SU-DHL-6 (cell line): ENCODE results near the gene IPPK.

Source experiments
- H2AFZ ChIP-seq: fragments of 200-600 bp; sonication (generic); 2 replicates; pipeline ENCODE4 v1.6.1; 2014; ENCODE audit warnings: low read depth, mild to moderate bottlenecking, moderate library complexity, mixed read lengths, antibody characterized with exemption, low read length; ENCODE audit not compliant: severe bottlenecking
- H3F3A ChIP-seq: fragments of 200-600 bp; shearing (Covaris generic); 2 replicates; pipeline ENCODE4 v1.6.0; 2016; ENCODE audit warnings: antibody characterized with exemption, mild to moderate bottlenecking; ENCODE audit not compliant: insufficient read depth
- H3K27ac ChIP-seq: fragments of 200-600 bp; sonication (generic); 2 replicates; pipeline ENCODE4 v1.5.1; 2016; ENCODE audit warnings: low read depth, mild to moderate bottlenecking, low read length, moderate library complexity, mixed read lengths
- H3K27me3 ChIP-seq: fragments of 200-600 bp; sonication (generic), shearing (Covaris generic); 2 replicates; pipeline ENCODE4 v1.6.0; 2014; ENCODE audit warnings: mild to moderate bottlenecking, low read length
- H3K36me3 ChIP-seq: fragments of 200-600 bp; sonication (generic); 2 replicates; pipeline ENCODE4 v1.6.1; 2014; ENCODE audit warnings: mild to moderate bottlenecking, low read length, mixed read lengths
- H3K4me2 ChIP-seq: fragments of 300-600, 200-600 bp; shearing (Covaris generic), sonication (generic); 2 replicates; pipeline ENCODE4 v1.6.0; 2014; ENCODE audit warnings: low read length, low read depth, mild to moderate bottlenecking; ENCODE audit not compliant: poor library complexity, severe bottlenecking
- H3K4me3 ChIP-seq: fragments of 200-600 bp; sonication (generic); 2 replicates; pipeline ENCODE4 v1.5.1; 2014; ENCODE audit warnings: antibody characterized with exemption, low read length, mild to moderate bottlenecking, mixed read lengths; ENCODE audit not compliant: insufficient read depth, poor library complexity, severe bottlenecking
- H3K79me2 ChIP-seq: fragments of 200-600 bp; sonication (generic); 2 replicates; pipeline ENCODE4 v1.6.1; 2014; ENCODE audit warnings: mild to moderate bottlenecking, low read length, moderate library complexity; ENCODE audit not compliant: insufficient read depth
- H3K9ac ChIP-seq: fragments of 200-600 bp; sonication (generic); 2 replicates; pipeline ENCODE4 v1.7.0; 2014; ENCODE audit warnings: mild to moderate bottlenecking, low read length
- H3K9me2 ChIP-seq: fragments of 200-600 bp; sonication (generic); replicated peaks from 2 replicates; pipeline ENCODE4 v1.6.1; 2014; ENCODE audit warnings: low read length; ENCODE audit not compliant: insufficient read depth
- H3K9me3 ChIP-seq: fragments of 200-600 bp; sonication (generic); 2 replicates; pipeline ENCODE4 v1.6.1; 2014; ENCODE audit warnings: low read length, mixed read lengths; ENCODE audit not compliant: insufficient read depth
- H4K20me1 ChIP-seq: fragments of 200-600 bp; sonication (generic); 2 replicates; pipeline ENCODE4 v1.6.1; 2014; ENCODE audit warnings: low read depth, mild to moderate bottlenecking, antibody characterized with exemption, low read length, moderate library complexity, mixed read lengths
- EZH2phosphoT487 ChIP-seq: fragments of 200-600 bp; sonication (generic), shearing (Covaris generic); conservative IDR thresholded peaks from 2 replicates; pipeline ENCODE4 v1.6.1; 2018; ENCODE audit warnings: mild to moderate bottlenecking, antibody characterized with exemption, low read length, moderate library complexity, mixed read lengths
- TF ChIP-seq, protein P1 (sequence below): fragments of 200-600 bp; sonication (generic); IDR thresholded peaks from one replicate; pipeline ENCODE4 v1.5.1; 2017; ENCODE audit warnings: antibody characterized with exemption, mild to moderate bottlenecking, low read length, moderate library complexity; ENCODE audit not compliant: insufficient read depth, poor library complexity, severe bottlenecking

The IPPK gene

DNA sequence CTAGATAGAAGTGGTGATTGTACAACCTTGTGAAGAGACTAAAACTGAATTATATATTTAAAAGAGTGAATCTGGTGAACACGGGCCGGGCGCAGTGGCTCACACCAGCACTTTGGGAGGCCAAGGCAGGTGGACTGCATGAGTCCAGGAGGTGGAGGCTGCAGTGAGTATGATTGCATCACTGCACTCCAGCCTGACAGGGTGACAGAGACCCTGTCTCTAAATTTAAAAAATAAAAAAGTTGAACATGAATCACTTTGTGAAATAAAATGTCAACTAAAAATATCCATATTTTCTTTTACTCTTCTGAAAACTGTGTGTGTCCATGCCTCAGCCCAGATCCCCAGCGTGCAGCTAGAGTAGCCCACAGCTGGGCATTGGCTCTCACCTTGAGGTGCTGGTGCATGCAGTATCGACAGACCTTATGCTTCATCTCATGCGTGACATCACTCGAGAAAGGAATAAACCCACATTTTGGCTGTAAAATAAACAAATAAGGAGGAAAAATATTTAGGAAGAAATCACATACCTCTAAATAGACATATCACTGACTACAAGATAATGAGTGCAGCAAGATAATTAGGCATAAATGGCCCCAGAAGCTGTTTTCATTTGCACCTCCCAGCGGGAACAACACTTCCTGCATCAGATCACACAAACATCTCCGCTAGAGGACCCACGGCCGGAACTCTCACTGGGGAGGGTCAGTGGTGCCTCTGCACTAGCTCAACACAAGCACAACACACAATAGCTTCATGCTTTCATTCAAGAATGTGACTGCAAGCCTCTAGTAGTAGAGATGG lies 22.1 kb downstream of the IPPK start:
- Histone ChIP-seq H2AFZ (no peak overlapping the region), H3K9ac (no peak overlapping the region), H3K4me3 (no peak overlapping the region), H3F3A (no peaks in the 10 kb centered on the region), H3K27ac (no peak overlapping the region), H3K9me2 (no peaks in the 10 kb centered on the region), H3K27me3 (no peaks in the 10 kb centered on the region), H3K9me3 (no peaks in the 10 kb centered on the region), H3K79me2 (no peaks in the 10 kb centered on the region), H4K20me1 (no peaks in the 10 kb centered on the region), H3K4me2 (no peak overlapping the region), H3K36me3 (peaks cover 11% of the 10 kb centered on the region; the same call in 1 of the 2 replicates)
- TF ChIP-seq, protein P1, sequence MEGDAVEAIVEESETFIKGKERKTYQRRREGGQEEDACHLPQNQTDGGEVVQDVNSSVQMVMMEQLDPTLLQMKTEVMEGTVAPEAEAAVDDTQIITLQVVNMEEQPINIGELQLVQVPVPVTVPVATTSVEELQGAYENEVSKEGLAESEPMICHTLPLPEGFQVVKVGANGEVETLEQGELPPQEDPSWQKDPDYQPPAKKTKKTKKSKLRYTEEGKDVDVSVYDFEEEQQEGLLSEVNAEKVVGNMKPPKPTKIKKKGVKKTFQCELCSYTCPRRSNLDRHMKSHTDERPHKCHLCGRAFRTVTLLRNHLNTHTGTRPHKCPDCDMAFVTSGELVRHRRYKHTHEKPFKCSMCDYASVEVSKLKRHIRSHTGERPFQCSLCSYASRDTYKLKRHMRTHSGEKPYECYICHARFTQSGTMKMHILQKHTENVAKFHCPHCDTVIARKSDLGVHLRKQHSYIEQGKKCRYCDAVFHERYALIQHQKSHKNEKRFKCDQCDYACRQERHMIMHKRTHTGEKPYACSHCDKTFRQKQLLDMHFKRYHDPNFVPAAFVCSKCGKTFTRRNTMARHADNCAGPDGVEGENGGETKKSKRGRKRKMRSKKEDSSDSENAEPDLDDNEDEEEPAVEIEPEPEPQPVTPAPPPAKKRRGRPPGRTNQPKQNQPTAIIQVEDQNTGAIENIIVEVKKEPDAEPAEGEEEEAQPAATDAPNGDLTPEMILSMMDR, result no peak
- TF ChIP-seq EZH2phosphoT487, result no peak

DNA sequence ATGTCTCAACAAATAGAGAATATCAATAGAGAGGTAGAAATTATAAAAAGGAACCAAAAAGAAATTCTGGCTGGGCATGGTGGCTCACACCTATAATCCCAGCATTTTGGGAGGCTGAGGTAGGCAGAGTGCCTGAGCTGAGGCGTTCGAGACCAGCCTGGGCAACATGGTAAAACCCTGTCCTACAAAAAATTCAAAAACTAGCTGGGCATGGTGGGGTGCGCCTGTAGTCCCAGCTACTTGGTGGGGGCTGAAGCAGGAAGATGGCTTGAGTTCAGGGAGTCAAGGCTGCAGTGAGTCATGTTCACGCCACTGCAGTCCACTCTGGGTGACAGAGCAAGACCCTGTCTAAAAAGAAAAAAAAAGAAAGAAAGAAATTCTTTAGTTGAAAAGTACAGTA lies 24.9 kb downstream of the IPPK start:
- Histone ChIP-seq H3F3A (no peaks in the 10 kb centered on the region), H3K9me2 (no peaks in the 10 kb centered on the region), H2AFZ (no peak overlapping the region), H4K20me1 (no peaks in the 10 kb centered on the region), H3K27ac (no peak overlapping the region), H3K9ac (no peak overlapping the region), H3K4me3 (no peak overlapping the region), H3K4me2 (no peak overlapping the region), H3K9me3 (no peaks in the 10 kb centered on the region), H3K36me3 (peaks cover 11% of the 10 kb centered on the region; the same call in 1 of the 2 replicates), H3K79me2 (no peaks in the 10 kb centered on the region), H3K27me3 (no peaks in the 10 kb centered on the region)
- TF ChIP-seq, protein P1, result no peak
- no peak for TF ChIP-seq EZH2phosphoT487

DNA sequence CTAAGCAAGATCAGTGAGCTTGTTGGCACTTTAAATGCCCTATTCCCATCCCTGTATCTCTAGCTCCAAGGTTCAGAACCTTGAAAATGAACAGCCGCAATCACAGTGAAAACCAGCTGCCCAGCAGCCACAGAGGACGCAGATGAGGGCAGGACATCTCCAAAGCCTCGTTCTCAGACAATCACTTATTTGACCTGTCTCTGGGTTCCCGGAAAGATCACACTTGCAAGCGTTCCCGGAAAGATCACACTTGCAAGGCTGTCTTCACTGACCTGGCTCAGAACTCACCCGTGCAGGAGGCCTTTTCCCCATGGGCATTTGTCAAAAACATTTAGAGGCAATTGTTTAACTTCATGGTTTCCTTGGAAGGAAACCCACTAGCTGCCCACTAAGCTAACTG lies 25.7 kb downstream of the IPPK start:
- peaks cover 11% of the 10 kb centered on the region; the same call in 1 of the 2 replicates for H3K36me3 ChIP-seq

More for the DNA sequence above, 25.7 kb downstream of the IPPK start:
- no peaks in the 10 kb centered on the region for H3K27me3 ChIP-seq
- TF ChIP-seq, protein P1, result no peak
- no peak for TF ChIP-seq EZH2phosphoT487
- no peaks in the 10 kb centered on the region for H3K79me2 ChIP-seq
- H3K4me2 ChIP-seq, result no peak overlapping the region
- H3K27ac ChIP-seq, result no peak overlapping the region
- no peaks in the 10 kb centered on the region for H3F3A ChIP-seq
- H4K20me1 ChIP-seq, result no peaks in the 10 kb centered on the region
- H3K4me3 ChIP-seq, result no peak overlapping the region
- no peaks in the 10 kb centered on the region for H3K9me2 ChIP-seq
- H3K9ac ChIP-seq, result no peak overlapping the region
- no peaks in the 10 kb centered on the region for H3K9me3 ChIP-seq
- H2AFZ ChIP-seq, result no peak overlapping the region
